Measurements from ENCODE around the gene JAKMIP2.

DNA sequence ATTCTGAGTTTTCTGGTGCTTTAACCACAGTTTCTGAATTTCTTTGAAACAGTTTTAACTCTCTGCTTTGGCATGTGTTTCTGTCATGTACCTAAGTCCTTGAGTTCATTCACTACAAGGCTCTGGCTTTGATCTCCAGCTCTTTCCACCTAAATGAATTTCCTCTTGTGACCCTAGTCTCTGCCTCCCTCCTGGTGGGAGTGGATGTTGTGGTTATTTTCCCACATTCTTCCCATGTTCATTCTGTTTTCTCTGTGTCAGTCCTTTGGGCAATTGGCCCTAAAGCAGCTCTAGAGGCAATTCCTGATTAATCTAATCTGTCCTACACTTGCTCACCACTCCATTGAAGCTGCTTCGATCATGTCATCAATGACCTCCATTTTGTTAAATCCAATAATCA is 244.3 kb downstream of the JAKMIP2 start:
- TF ChIP-seq EZH2 (IDR thresholded peaks at IDR 0.05; ENCODE audit: borderline replicate concordance, low read depth, low read length, poor library complexity, severe bottlenecking), result no peak
- TF ChIP-seq, protein P1, sequence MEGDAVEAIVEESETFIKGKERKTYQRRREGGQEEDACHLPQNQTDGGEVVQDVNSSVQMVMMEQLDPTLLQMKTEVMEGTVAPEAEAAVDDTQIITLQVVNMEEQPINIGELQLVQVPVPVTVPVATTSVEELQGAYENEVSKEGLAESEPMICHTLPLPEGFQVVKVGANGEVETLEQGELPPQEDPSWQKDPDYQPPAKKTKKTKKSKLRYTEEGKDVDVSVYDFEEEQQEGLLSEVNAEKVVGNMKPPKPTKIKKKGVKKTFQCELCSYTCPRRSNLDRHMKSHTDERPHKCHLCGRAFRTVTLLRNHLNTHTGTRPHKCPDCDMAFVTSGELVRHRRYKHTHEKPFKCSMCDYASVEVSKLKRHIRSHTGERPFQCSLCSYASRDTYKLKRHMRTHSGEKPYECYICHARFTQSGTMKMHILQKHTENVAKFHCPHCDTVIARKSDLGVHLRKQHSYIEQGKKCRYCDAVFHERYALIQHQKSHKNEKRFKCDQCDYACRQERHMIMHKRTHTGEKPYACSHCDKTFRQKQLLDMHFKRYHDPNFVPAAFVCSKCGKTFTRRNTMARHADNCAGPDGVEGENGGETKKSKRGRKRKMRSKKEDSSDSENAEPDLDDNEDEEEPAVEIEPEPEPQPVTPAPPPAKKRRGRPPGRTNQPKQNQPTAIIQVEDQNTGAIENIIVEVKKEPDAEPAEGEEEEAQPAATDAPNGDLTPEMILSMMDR (conservative IDR thresholded peaks at IDR 0.05; ENCODE audit: low read depth, low read length), result no peak

Data from A673 (cell line).